Trophoblast cell (in vitro differentiated cells and primary cell): ENCODE data around the gene LZTS3.

Experiments
- DNase-seq, 2 donors: peaks; one replicate each; pipeline ENCODE4 v3.0.0-alpha.2; 2016
- H2AFZ ChIP-seq: 2 replicates; pipeline ENCODE4 v1.6.1; 2013; ENCODE audit warnings: low read length, moderate library complexity, mild to moderate bottlenecking; ENCODE audit not compliant: insufficient read depth, poor library complexity
- H2AK5ac ChIP-seq: 2 replicates; pipeline ENCODE4 v1.6.1; 2013; ENCODE audit warnings: mild to moderate bottlenecking, low read length
- H2BK120ac ChIP-seq: 2 replicates; pipeline ENCODE4 v1.6.1; 2013; ENCODE audit warnings: low read length, mild to moderate bottlenecking, moderate library complexity; ENCODE audit not compliant: insufficient read depth, poor library complexity
- H2BK12ac ChIP-seq: 2 replicates; pipeline ENCODE4 v1.6.1; 2013; ENCODE audit warnings: mild to moderate bottlenecking, low read length, moderate library complexity
- H2BK5ac ChIP-seq: 2 replicates; pipeline ENCODE4 v1.6.1; 2013; ENCODE audit warnings: low read length, low read depth, moderate library complexity, mild to moderate bottlenecking; ENCODE audit not compliant: poor library complexity
- H3K14ac ChIP-seq: 2 replicates; pipeline ENCODE4 v1.6.1; 2013; ENCODE audit warnings: mild to moderate bottlenecking, low read length
- H3K18ac ChIP-seq: 2 replicates; pipeline ENCODE4 v1.6.1; 2013; ENCODE audit warnings: mild to moderate bottlenecking, low read length
- H3K23ac ChIP-seq: 2 replicates; pipeline ENCODE4 v1.6.1; 2013; ENCODE audit warnings: low read length
- H3K27ac ChIP-seq: 2 replicates; pipeline ENCODE4 v1.5.1; 2013; ENCODE audit warnings: low read depth, mild to moderate bottlenecking, inconsistent platforms, low read length, moderate library complexity
- H3K27me3 ChIP-seq: 2 replicates; pipeline ENCODE4 v1.6.1; 2013; ENCODE audit warnings: inconsistent platforms, mild to moderate bottlenecking, low read length, moderate library complexity; ENCODE audit not compliant: insufficient read depth
- H3K36me3 ChIP-seq, 2 experiments: 1 replicate in 1 of 2; 2 replicates in 1 of 2; pipeline ENCODE4 v1.6.1; 2013; ENCODE audit warnings: low read length in 2 of 2, mild to moderate bottlenecking in 2 of 2, moderate library complexity in 1 of 2; ENCODE audit not compliant: insufficient read depth in 2 of 2, control insufficient read depth in 1 of 2
- H3K4ac ChIP-seq: 2 replicates; pipeline ENCODE4 v1.6.1; 2013; ENCODE audit warnings: low read depth, mild to moderate bottlenecking, low read length, moderate library complexity
- H3K4me1 ChIP-seq, 2 experiments: 1 replicate in 1 of 2; 2 replicates in 1 of 2; pipeline ENCODE4 v1.6.1; 2013; ENCODE audit warnings: low read length in 2 of 2, mild to moderate bottlenecking in 2 of 2, moderate library complexity in 1 of 2; ENCODE audit not compliant: insufficient read depth in 2 of 2, control insufficient read depth in 1 of 2
- H3K4me2 ChIP-seq: 2 replicates; pipeline ENCODE4 v1.6.1; 2013; ENCODE audit warnings: inconsistent platforms, mild to moderate bottlenecking, low read length, moderate library complexity
- H3K4me3 ChIP-seq: 2 replicates; pipeline ENCODE4 v1.5.1; 2013; ENCODE audit warnings: mild to moderate bottlenecking, low read depth, low read length, inconsistent platforms
- H3K79me1 ChIP-seq: one replicate; pipeline ENCODE4 v1.6.1; 2013; ENCODE audit warnings: low read length
- H3K79me2 ChIP-seq: 2 replicates; pipeline ENCODE4 v1.6.1; 2013; ENCODE audit warnings: low read length, mild to moderate bottlenecking; ENCODE audit not compliant: control insufficient read depth, insufficient read depth, poor library complexity
- H3K9ac ChIP-seq: 2 replicates; pipeline ENCODE4 v1.6.1; 2013; ENCODE audit warnings: mild to moderate bottlenecking, low read length
- H3K9me3 ChIP-seq: 2 replicates; pipeline ENCODE4 v1.6.1; 2013; ENCODE audit warnings: low read depth, mild to moderate bottlenecking, control low read depth, inconsistent platforms, low read length; ENCODE audit not compliant: insufficient read depth
- H4K12ac ChIP-seq: 2 replicates; pipeline ENCODE4 v1.6.1; 2013; ENCODE audit warnings: low read depth, mild to moderate bottlenecking, low read length, moderate library complexity
- H4K8ac ChIP-seq: 2 replicates; pipeline ENCODE4 v1.6.1; 2013; ENCODE audit warnings: low read depth, mild to moderate bottlenecking, low read length, moderate library complexity
- H4K91ac ChIP-seq: one replicate; pipeline ENCODE4 v1.6.1; 2013; ENCODE audit warnings: low read depth, mild to moderate bottlenecking, low read length, moderate library complexity
- WGBS: extraction: QIAGEN DNeasy Blood & Tissue Kit; methylation state at CpG from one replicate; pipeline ENCODE4 v1.1.7; 2013; ENCODE audit warnings: missing lambda C conversion rate; ENCODE audit not compliant: insufficient read length, insufficient coverage; ENCODE audit errors: extremely low coverage; 5-methylcytosine and 5-hydroxymethylcytosine counted together

Gene LZTS3

GRCh38 chr20:3166913-3167342 is 6.4 kb downstream of the LZTS3 start:
- H3K18ac ChIP-seq: no peak overlapping the region
- no peak overlapping the region for H4K12ac ChIP-seq
- H3K4me3 ChIP-seq: no peak overlapping the region
- H4K8ac ChIP-seq: no peak overlapping the region
- no peaks in the 10 kb centered on the region for H3K9me3 ChIP-seq
- no peak overlapping the region for H3K23ac ChIP-seq
- H3K4me1 ChIP-seq: peaks cover 7 to 11% of the 10 kb centered on the region in 2 experiments
- no peak overlapping the region for H2AK5ac ChIP-seq
- H3K14ac ChIP-seq: no peak overlapping the region
- no peak overlapping the region for H2BK120ac ChIP-seq
- peaks cover 9% of the 10 kb centered on the region for H3K79me1 ChIP-seq
- H3K9ac ChIP-seq: no peak overlapping the region
- WGBS: no CpG with 5 or more reads among the region's 16 CpGs
- H2AFZ ChIP-seq: no peak overlapping the region
- H3K4me2 ChIP-seq: no peak overlapping the region
- no peak overlapping the region for H2BK5ac ChIP-seq
- H3K36me3 ChIP-seq: peaks cover 2 to 11% of the 10 kb centered on the region in 2 experiments
- no peak overlapping the region for H4K91ac ChIP-seq
- H3K4ac ChIP-seq: no peak overlapping the region
- DNase-seq: no peak
- H3K79me2 ChIP-seq: peaks cover 2% of the 10 kb centered on the region
- no peaks in the 10 kb centered on the region for H3K27me3 ChIP-seq
- no peak overlapping the region for H3K27ac ChIP-seq
- H2BK12ac ChIP-seq: no peak overlapping the region

- H2BK120ac ChIP-seq: no peak overlapping the region
- H3K9ac ChIP-seq: no peak overlapping the region
- WGBS: no CpG with 5 or more reads among the region's 13 CpGs
- H3K27ac ChIP-seq: no peak overlapping the region
- no peak overlapping the region for H3K4me2 ChIP-seq
- peaks cover 5 to 11% of the 10 kb centered on the region in 2 experiments for H3K4me1 ChIP-seq
- no peaks in the 10 kb centered on the region for H3K27me3 ChIP-seq
- H2BK5ac ChIP-seq: no peak overlapping the region
- peaks cover 9% of the 10 kb centered on the region for H3K79me1 ChIP-seq
- H2AK5ac ChIP-seq: no peak overlapping the region
- no peak overlapping the region for H4K8ac ChIP-seq
- H3K36me3 ChIP-seq: peaks cover 2 to 11% of the 10 kb centered on the region in 2 experiments
- H4K91ac ChIP-seq: no peak overlapping the region
- no peak overlapping the region for H3K4me3 ChIP-seq
- no peak for DNase-seq
- no peaks in the 10 kb centered on the region for H3K9me3 ChIP-seq
- no peak overlapping the region for H2BK12ac ChIP-seq
- H3K18ac ChIP-seq: no peak overlapping the region
- no peak overlapping the region for H3K23ac ChIP-seq
- no peak overlapping the region for H3K4ac ChIP-seq
- H3K79me2 ChIP-seq: peaks cover 2% of the 10 kb centered on the region
- H4K12ac ChIP-seq: no peak overlapping the region
- no peak overlapping the region for H2AFZ ChIP-seq
- no peak overlapping the region for H3K14ac ChIP-seq
Measured at GRCh38 chr20:3166338-3166912, 6.9 kb downstream of the LZTS3 start.

GRCh38 chr20:3165473-3166337 is 7.6 kb downstream of the LZTS3 start:
- H4K12ac ChIP-seq: no peak overlapping the region
- no peak overlapping the region for H3K9ac ChIP-seq
- peaks cover 2% of the 10 kb centered on the region for H3K79me2 ChIP-seq
- H3K4me1 ChIP-seq: peaks cover 5 to 11% of the 10 kb centered on the region in 2 experiments
- H3K4me2 ChIP-seq: no peak overlapping the region
- peaks cover 9% of the 10 kb centered on the region for H3K79me1 ChIP-seq
- no peak overlapping the region for H3K27ac ChIP-seq
- no peak overlapping the region for H2BK120ac ChIP-seq
- H3K27me3 ChIP-seq: no peaks in the 10 kb centered on the region
- no peak overlapping the region for H3K14ac ChIP-seq
- no peak overlapping the region for H4K8ac ChIP-seq
- no peak overlapping the region for H3K18ac ChIP-seq
- no peak overlapping the region for H3K4me3 ChIP-seq
- no peak overlapping the region for H2AK5ac ChIP-seq
- DNase-seq: no peak
- H2AFZ ChIP-seq: no peak overlapping the region
- peaks cover 2 to 11% of the 10 kb centered on the region in 2 experiments for H3K36me3 ChIP-seq
- H2BK12ac ChIP-seq: no peak overlapping the region
- no CpG with 5 or more reads among the region's 45 CpGs for WGBS
- H2BK5ac ChIP-seq: no peak overlapping the region
- no peak overlapping the region for H3K23ac ChIP-seq
- no peak overlapping the region for H3K4ac ChIP-seq
- H4K91ac ChIP-seq: no peak overlapping the region
- no peaks in the 10 kb centered on the region for H3K9me3 ChIP-seq

GRCh38 chr20:3164763-3165410 is 8.5 kb downstream of the LZTS3 start:
- Histone ChIP-seq H3K27me3 (no peaks in the 10 kb centered on the region), H3K79me1 (peaks cover 9% of the 10 kb centered on the region), H3K4ac (no peak overlapping the region), H3K4me1 (peaks cover 5 to 13% of the 10 kb centered on the region in 2 experiments), H3K23ac (no peak overlapping the region), H3K9ac (no peak overlapping the region), H3K9me3 (no peaks in the 10 kb centered on the region), H2BK12ac (no peak overlapping the region), H4K8ac (no peak overlapping the region), H3K79me2 (peaks cover 2% of the 10 kb centered on the region), H2AFZ (no peak overlapping the region), H2AK5ac (no peak overlapping the region), H4K91ac (no peak overlapping the region), H3K14ac (no peak overlapping the region), H3K4me3 (no peak overlapping the region), H3K4me2 (no peak overlapping the region), H3K27ac (no peak overlapping the region), H3K18ac (no peak overlapping the region), H2BK5ac (no peak overlapping the region), H2BK120ac (no peak overlapping the region), H3K36me3 (peaks cover 2 to 11% of the 10 kb centered on the region in 2 experiments), H4K12ac (no peak overlapping the region)
- WGBS: no CpG with 5 or more reads among the region's 41 CpGs
- DNase-seq: no peak
